IMR-90 (cell line): ENCODE measurements around the gene CLOCK. TPM values are rescaled to one million over a fixed set of nuclear protein-coding genes. Genes with fewer than 3 reads are reported as not detected.

Source experiments
- ATAC-seq: fragments of 200-7000 bp; cut with Tn5 transposase; 2 replicates; pipeline ENCODE4 v1.9.1; 2020; ENCODE audit warnings: low read depth, mild to moderate bottlenecking, moderate library complexity
- BruUV-seq: library from RNA; stranded (reverse); fragments of 400-500 nt; replicated peaks from 2 replicates; lab custom pipeline; 2021; lab: Mats Ljungman, UMichigan
- CTCF ChIA-PET: fragments of 300-600 bp; formaldehyde crosslinking; extraction: SDS; loops from one replicate; lab custom pipeline; 2021; ENCODE audit warnings: antibody characterized with exemption; lab: Yijun Ruan, JAX
- POLR2A ChIA-PET: fragments of 300-600 bp; sonication (Branson Sonifier 250); formaldehyde crosslinking; loops from one replicate; lab custom pipeline; 2022; ENCODE audit warnings: antibody characterized with exemption; ENCODE audit not compliant: unreplicated experiment; lab: Charles Lee
- DNase-seq: peaks from one replicate; pipeline ENCODE4 v3.0.0; 2013
- H2AFZ ChIP-seq: replicated peaks from 2 replicates; pipeline ENCODE3; 2013; ENCODE audit warnings: low read length, mild to moderate bottlenecking; ENCODE audit not compliant: poor library complexity
- H2AK5ac ChIP-seq: 2 replicates; pipeline ENCODE4 v1.6.1; 2013; ENCODE audit warnings: low read depth, low read length, inconsistent platforms
- H2AK9ac ChIP-seq: replicated peaks from 2 replicates; pipeline ENCODE3; 2013; ENCODE audit warnings: mild to moderate bottlenecking, low read depth, low read length, moderate library complexity; ENCODE audit not compliant: poor library complexity
- H2BK120ac ChIP-seq: 2 replicates; pipeline ENCODE4 v1.6.1; 2013; ENCODE audit warnings: low read depth, low read length, inconsistent platforms
- H2BK15ac ChIP-seq: 3 replicates; pipeline ENCODE4 v1.6.1; 2013; ENCODE audit warnings: low read depth, low read length, inconsistent platforms
- H2BK20ac ChIP-seq: 2 replicates; pipeline ENCODE4 v1.6.1; 2013; ENCODE audit warnings: low read depth, mild to moderate bottlenecking, inconsistent platforms, low read length, moderate library complexity
- H2BK5ac ChIP-seq: 2 replicates; pipeline ENCODE4 v1.6.1; 2013; ENCODE audit warnings: mild to moderate bottlenecking, low read depth, low read length, inconsistent platforms; ENCODE audit not compliant: poor library complexity, severe bottlenecking
- H3K14ac ChIP-seq: replicated peaks from 2 replicates; pipeline ENCODE4 v1.6.1; 2013; ENCODE audit warnings: low read depth, low read length, inconsistent platforms
- H3K18ac ChIP-seq: 2 replicates; pipeline ENCODE4 v1.6.1; 2013; ENCODE audit warnings: low read depth, low read length, control low read depth
- H3K23ac ChIP-seq: 2 replicates; pipeline ENCODE4 v1.6.1; 2013; ENCODE audit warnings: low read depth, low read length, inconsistent platforms
- H3K27ac ChIP-seq: 2 replicates; pipeline ENCODE4 v1.5.1; 2013; ENCODE audit warnings: mild to moderate bottlenecking, control low read depth, low read length; ENCODE audit not compliant: insufficient read depth
- H3K27me3 ChIP-seq: 2 replicates; pipeline ENCODE4 v1.6.1; 2013; ENCODE audit warnings: low read length; ENCODE audit not compliant: control insufficient read depth, insufficient read depth
- H3K36me3 ChIP-seq: 2 replicates; pipeline ENCODE4 v1.6.1; 2013; ENCODE audit warnings: low read length, mixed read lengths; ENCODE audit not compliant: control insufficient read depth, insufficient read depth
- H3K4ac ChIP-seq: 2 replicates; pipeline ENCODE4 v1.6.1; 2013; ENCODE audit warnings: low read depth, low read length, inconsistent platforms
- H3K4me1 ChIP-seq: 2 replicates; pipeline ENCODE4 v1.6.1; 2013; ENCODE audit warnings: low read length, mixed read lengths; ENCODE audit not compliant: control insufficient read depth, insufficient read depth
- H3K4me2 ChIP-seq: 2 replicates; pipeline ENCODE4 v1.6.1; 2013; ENCODE audit warnings: low read depth, mild to moderate bottlenecking, control low read depth, low read length, moderate library complexity
- H3K4me3 ChIP-seq: 2 replicates; pipeline ENCODE4 v1.5.1; 2013; ENCODE audit warnings: low read depth, mild to moderate bottlenecking, control low read depth, low read length, moderate library complexity; ENCODE audit not compliant: insufficient read depth
- H3K56ac ChIP-seq: 2 replicates; pipeline ENCODE4 v1.6.1; 2013; ENCODE audit warnings: low read length, inconsistent platforms; ENCODE audit not compliant: insufficient read depth; ENCODE audit errors: extremely low read depth
- H3K79me1 ChIP-seq, 2 experiments: 2 replicates each; pipeline ENCODE4 v1.6.1; 2013; ENCODE audit warnings: low read length in 2 of 2, inconsistent platforms in 1 of 2, low read depth in 1 of 2
- H3K9ac ChIP-seq: 2 replicates; pipeline ENCODE4 v1.6.1; 2013; ENCODE audit warnings: low read depth, low read length, control low read depth
- H3K9me1 ChIP-seq: 2 replicates; pipeline ENCODE4 v1.6.1; 2013; ENCODE audit warnings: low read length, inconsistent platforms; ENCODE audit not compliant: insufficient read depth
- H3K9me3 ChIP-seq: 2 replicates; pipeline ENCODE4 v1.6.1; 2013; ENCODE audit warnings: low read length; ENCODE audit not compliant: control insufficient read depth, insufficient read depth
- H4K20me1 ChIP-seq: 2 replicates; pipeline ENCODE4 v1.6.1; 2013; ENCODE audit warnings: low read length, inconsistent platforms; ENCODE audit not compliant: insufficient read depth
- H4K5ac ChIP-seq: 2 replicates; pipeline ENCODE4 v1.6.1; 2013; ENCODE audit warnings: mild to moderate bottlenecking, low read depth, low read length, control low read depth
- H4K8ac ChIP-seq, 2 experiments: 2 replicates each; pipeline ENCODE4 v1.6.1; 2013; ENCODE audit warnings: low read depth in 2 of 2, low read length in 2 of 2, control low read depth in 1 of 2, inconsistent platforms in 1 of 2
- H4K91ac ChIP-seq: 2 replicates; pipeline ENCODE4 v1.6.1; 2013; ENCODE audit warnings: low read depth, low read length, inconsistent platforms; ENCODE audit not compliant: insufficient read depth
- BHLHE40 ChIP-seq: fragments of 150-350 bp; IDR thresholded peaks from 2 replicates; pipeline ENCODE4 v1.6.1; 2016; ENCODE audit warnings: mild to moderate bottlenecking, low read depth, low read length
- CEBPB ChIP-seq: IDR thresholded peaks from 2 replicates; pipeline ENCODE4 v1.6.1; 2012; ENCODE audit warnings: low read depth, low read length, improper control_type of control experiment
- CHD1 ChIP-seq: IDR thresholded peaks from 2 replicates; pipeline ENCODE4 v1.6.1; 2012; ENCODE audit warnings: low read depth, low read length, improper control_type of control experiment
- ELK1 ChIP-seq: fragments of 150-350 bp; IDR thresholded peaks from 2 replicates; pipeline ENCODE4 v1.6.1; 2016; ENCODE audit warnings: low read depth, mild to moderate bottlenecking, low read length, moderate library complexity, borderline replicate concordance
- FOS ChIP-seq: fragments of 150-350 bp; IDR thresholded peaks from 2 replicates; pipeline ENCODE4 v1.6.1; 2016; ENCODE audit warnings: low read depth, low read length
- MAZ ChIP-seq: IDR thresholded peaks from 2 replicates; pipeline ENCODE4 v1.6.1; 2012; ENCODE audit warnings: low read depth, mild to moderate bottlenecking, low read length, improper control_type of control experiment, moderate library complexity, borderline replicate concordance
- MXI1 ChIP-seq: IDR thresholded peaks from 2 replicates; pipeline ENCODE4 v1.6.1; 2012; ENCODE audit warnings: low read depth, mild to moderate bottlenecking, low read length, moderate library complexity, borderline replicate concordance
- POLR2A ChIP-seq: IDR thresholded peaks from 2 replicates; pipeline ENCODE4 v1.6.1; 2012; ENCODE audit warnings: mild to moderate bottlenecking, low read depth, low read length
- RAD21 ChIP-seq: IDR thresholded peaks from 2 replicates; pipeline ENCODE4 v1.6.1; 2012; ENCODE audit warnings: low read length, improper control_type of control experiment
- RCOR1 ChIP-seq: IDR thresholded peaks from 2 replicates; pipeline ENCODE4 v1.6.1; 2012; ENCODE audit warnings: mild to moderate bottlenecking, low read length, improper control_type of control experiment; ENCODE audit not compliant: insufficient replicate concordance
- RFX5 ChIP-seq: IDR thresholded peaks from 2 replicates; pipeline ENCODE4 v1.8.0; 2012; ENCODE audit warnings: low read depth, mild to moderate bottlenecking, low read length, moderate library complexity
- SMC3 ChIP-seq: fragments of 150-350 bp; IDR thresholded peaks from 2 replicates; pipeline ENCODE4 v1.6.1; 2016; ENCODE audit warnings: low read depth, mild to moderate bottlenecking, antibody characterized with exemption, low read length, moderate library complexity
- WGBS, 2 experiments: methylation state at CpG; one replicate each; pipeline versions ENCODE4 v1.1.5 to v1.1.7; 2013; ENCODE audit warnings: missing lambda C conversion rate in 2 of 2; ENCODE audit not compliant: insufficient read length in 1 of 2; ENCODE audit errors: extremely low coverage in 2 of 2; 5-methylcytosine and 5-hydroxymethylcytosine counted together
- dilution Hi-C: fragments of 300-500 bp; cut with HindIII; formaldehyde crosslinking; loops from one replicate; pipeline ENCODE4 v1.14.3; 2018; ENCODE audit warnings: low sequenced_read_pairs; ENCODE audit not compliant: unreplicated experiment
- in situ Hi-C: fragments of 300-500 bp; cut with MboI; formaldehyde crosslinking; loops from 3 replicates; pipeline ENCODE4 v1.14.3; 2019; ENCODE audit warnings: low sequenced_read_pairs, inconsistent platforms, mixed read lengths
- intact Hi-C: fragments of 100-400 bp; cut with micrococcal nuclease; formaldehyde crosslinking; loops from 2 replicates; pipeline ENCODE4 v1.10.0; 2022
- polyA plus RNA-seq, 3 experiments: library from polyadenylated mRNA; depleted of rRNA; stranded (reverse); fragments of >200 nt; gene quantifications; 2 replicates each; pipeline ENCODE4 v1.2.3, GENCODE V29; 2012; ENCODE audit warnings: low replicate concordance in 1 of 3
- total RNA-seq: library from RNA; depleted of rRNA; stranded (reverse); fragments of >200 nt; gene quantifications from 2 replicates; pipeline ENCODE4 v1.2.3, GENCODE V29; 2012
- TF ChIP-seq, protein P1 (sequence below): fragments of 150-350 bp; IDR thresholded peaks from 2 replicates; pipeline ENCODE4 v1.6.1; 2017; ENCODE audit warnings: mild to moderate bottlenecking, antibody characterized with exemption, low read length, low read depth
- TF ChIP-seq, protein P2 (sequence below): conservative IDR thresholded peaks from 2 replicates; pipeline ENCODE4 v1.5.1; 2012; ENCODE audit warnings: mild to moderate bottlenecking, low read depth, low read length, improper control_type of control experiment

Gene CLOCK
- total and polyA plus RNA-seq, 2 of the 4 experiments (the other 2 are of a cell fraction) = 7.3 to 53.4 TPM

DNA sequence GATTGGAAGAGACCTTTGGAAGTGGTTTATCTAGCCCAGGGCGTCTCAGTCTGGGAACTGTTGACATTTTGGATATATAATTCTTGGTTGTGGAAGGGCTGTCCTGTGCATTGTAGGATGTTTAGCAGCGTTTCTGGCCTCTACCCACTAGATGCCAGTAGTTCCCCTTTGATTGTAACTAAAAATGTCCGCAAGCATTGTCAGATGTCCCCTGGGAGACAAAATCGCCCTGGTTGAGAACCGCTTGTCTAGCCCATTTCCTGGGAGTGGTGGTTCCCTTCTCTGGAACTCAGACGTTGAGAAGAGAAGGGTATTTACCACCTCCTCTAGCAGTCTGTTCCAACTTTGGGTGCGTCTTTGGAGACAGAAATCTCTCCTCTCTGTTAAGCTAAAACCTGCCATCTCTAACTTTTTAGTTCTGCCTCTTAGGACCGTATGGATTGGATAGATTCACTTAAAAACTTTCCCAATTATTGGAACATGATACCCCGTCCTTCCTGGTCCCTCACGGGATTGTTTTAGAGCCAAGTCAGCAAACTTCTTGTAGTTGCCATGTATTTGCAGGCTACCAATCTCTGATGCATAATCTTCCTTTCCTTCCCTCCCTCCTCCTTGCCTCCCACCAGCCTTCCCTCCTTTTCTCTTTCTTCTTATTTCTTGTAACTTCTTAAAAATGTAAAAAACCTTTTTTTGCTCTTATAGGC, 137.1 kb downstream of the CLOCK start:
- no peak overlapping the region; the same call in 1 of the 2 replicates for H3K14ac ChIP-seq
- peaks cover 24% of the 10 kb centered on the region for H3K36me3 ChIP-seq
- H3K9me1 ChIP-seq = peaks cover 15% of the 10 kb centered on the region; the same call in 1 of the 2 replicates
- H4K20me1 ChIP-seq = peaks cover 86% of the 10 kb centered on the region
- H3K4me3 ChIP-seq = no peak overlapping the region
- ATAC-seq (peak; percentile 40; the same call in 1 of the 2 replicates), DNase-seq (peak; percentile 13)
- H2BK120ac ChIP-seq = no peak overlapping the region
- H3K27ac ChIP-seq = peak overlapping the region; percentile 9; the same call in 1 of the 2 replicates
- H3K79me1 ChIP-seq = peaks cover 12 to 67% of the 10 kb centered on the region in 2 experiments
- H3K56ac ChIP-seq = no peak overlapping the region
- intact Hi-C loops (no loop called here), dilution Hi-C loops (no loop called here), in situ Hi-C loops (loop anchor here (25.0 kb wide), 1 partner anchor 453 kb away; the partner anchor contains the start of gene EXOC1)
- H2BK20ac ChIP-seq = no peak overlapping the region
- H3K9me3 ChIP-seq = no peaks in the 10 kb centered on the region
- TSS peak; percentile 3 for BruUV-seq
- peak overlapping the region; percentile 7 for H2BK5ac ChIP-seq
- H3K23ac ChIP-seq = no peak overlapping the region
- WGBS, 2 experiments = no CpG with 5 or more reads among the region's 10 CpGs
- POLR2A ChIA-PET = no interaction called here
- no peak overlapping the region for H3K4ac ChIP-seq
- peak overlapping the region in 1 of 2 experiments; percentile 16; a peak in 1 of 4 replicates for H4K8ac ChIP-seq
- H3K18ac ChIP-seq = no peak overlapping the region
- H2AK9ac ChIP-seq = no peak overlapping the region
- H2AK5ac ChIP-seq = no peak overlapping the region
- no peak overlapping the region for H2BK15ac ChIP-seq
- CTCF ChIA-PET = interaction anchor here (1.6 kb wide), 1 partner anchor 145 kb away, joined by 3 read pairs; no protein-coding TSS in a partner anchor
- no peak overlapping the region for H2AFZ ChIP-seq
- H4K5ac ChIP-seq = no peak overlapping the region
- peaks cover 8% of the 10 kb centered on the region for H3K4me1 ChIP-seq
- H3K27me3 ChIP-seq = no peaks in the 10 kb centered on the region
- peak overlapping the region; percentile 54; the same call in 1 of the 2 replicates for H3K4me2 ChIP-seq
- H4K91ac ChIP-seq = no peak overlapping the region
- H3K9ac ChIP-seq = no peak overlapping the region
- TF ChIP-seq RCOR1 (no peak), ELK1 (no peak), SMC3 (no peak), POLR2A (no peak), RAD21 (peak; percentile 43; the same call in 1 of the 2 replicates), RFX5 (no peak), CHD1 (no peak), MXI1 (no peak), FOS (no peak), BHLHE40 (no peak), MAZ (no peak), CEBPB (no peak)
- TF ChIP-seq, protein P1, sequence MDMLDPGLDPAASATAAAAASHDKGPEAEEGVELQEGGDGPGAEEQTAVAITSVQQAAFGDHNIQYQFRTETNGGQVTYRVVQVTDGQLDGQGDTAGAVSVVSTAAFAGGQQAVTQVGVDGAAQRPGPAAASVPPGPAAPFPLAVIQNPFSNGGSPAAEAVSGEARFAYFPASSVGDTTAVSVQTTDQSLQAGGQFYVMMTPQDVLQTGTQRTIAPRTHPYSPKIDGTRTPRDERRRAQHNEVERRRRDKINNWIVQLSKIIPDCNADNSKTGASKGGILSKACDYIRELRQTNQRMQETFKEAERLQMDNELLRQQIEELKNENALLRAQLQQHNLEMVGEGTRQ = no peak
- TF ChIP-seq, protein P2, sequence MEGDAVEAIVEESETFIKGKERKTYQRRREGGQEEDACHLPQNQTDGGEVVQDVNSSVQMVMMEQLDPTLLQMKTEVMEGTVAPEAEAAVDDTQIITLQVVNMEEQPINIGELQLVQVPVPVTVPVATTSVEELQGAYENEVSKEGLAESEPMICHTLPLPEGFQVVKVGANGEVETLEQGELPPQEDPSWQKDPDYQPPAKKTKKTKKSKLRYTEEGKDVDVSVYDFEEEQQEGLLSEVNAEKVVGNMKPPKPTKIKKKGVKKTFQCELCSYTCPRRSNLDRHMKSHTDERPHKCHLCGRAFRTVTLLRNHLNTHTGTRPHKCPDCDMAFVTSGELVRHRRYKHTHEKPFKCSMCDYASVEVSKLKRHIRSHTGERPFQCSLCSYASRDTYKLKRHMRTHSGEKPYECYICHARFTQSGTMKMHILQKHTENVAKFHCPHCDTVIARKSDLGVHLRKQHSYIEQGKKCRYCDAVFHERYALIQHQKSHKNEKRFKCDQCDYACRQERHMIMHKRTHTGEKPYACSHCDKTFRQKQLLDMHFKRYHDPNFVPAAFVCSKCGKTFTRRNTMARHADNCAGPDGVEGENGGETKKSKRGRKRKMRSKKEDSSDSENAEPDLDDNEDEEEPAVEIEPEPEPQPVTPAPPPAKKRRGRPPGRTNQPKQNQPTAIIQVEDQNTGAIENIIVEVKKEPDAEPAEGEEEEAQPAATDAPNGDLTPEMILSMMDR = peak; percentile 33; the same call in 1 of the 2 replicates
